ENCODE data around the gene EIF2B2. TPM values are rescaled to one million over a fixed set of nuclear protein-coding genes. Genes with fewer than 3 reads are reported as not detected.

The EIF2B2 gene
- total and polyA plus RNA-seq, 2 of the 13 experiments (the other 11 are each of a cell fraction or from before 2014, with no cell fraction given), result 54.4 to 78.6 TPM

DNA sequence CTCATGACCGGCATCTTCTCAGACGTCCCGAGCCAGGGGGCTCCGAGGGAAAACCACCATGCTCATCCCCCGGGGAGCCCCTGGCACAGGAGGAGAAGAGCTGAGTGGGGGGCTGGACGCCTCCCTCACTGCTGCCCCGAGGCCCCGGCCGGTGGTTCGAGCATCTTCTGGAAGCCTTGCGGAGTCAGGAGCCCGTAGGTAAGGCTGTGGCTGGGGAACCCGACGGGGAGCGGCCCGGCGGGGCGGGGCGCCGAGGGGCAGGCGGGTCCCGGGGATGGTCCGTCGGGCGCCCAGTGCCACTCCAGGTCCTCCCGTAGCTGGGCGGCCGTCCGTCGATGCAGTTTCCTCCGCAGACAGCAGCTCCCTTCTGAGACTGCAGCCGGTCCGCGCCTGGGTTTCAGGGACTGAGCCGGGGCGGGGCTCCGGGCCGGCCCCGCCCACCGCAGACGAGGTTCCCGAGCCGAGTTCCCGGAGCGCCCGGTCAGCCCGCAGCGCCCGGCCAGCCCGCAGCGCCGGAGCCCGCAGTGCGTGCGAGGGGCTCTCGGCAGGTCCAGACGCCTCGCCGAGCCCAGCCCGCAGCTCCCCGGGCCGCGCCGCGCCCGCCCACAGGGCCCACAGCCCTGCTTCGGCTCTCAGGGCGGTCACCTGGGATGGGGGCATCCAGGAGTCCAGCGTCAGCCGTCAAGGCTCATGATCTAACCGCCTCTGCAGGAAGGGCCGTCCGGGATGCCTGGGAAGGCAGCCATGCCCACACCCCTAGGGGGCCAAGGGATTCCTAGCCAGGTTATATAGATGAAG lies 47.3 kb upstream of the EIF2B2 start, which contains the start of gene PGF (continued):
- TF ChIP-seq, protein P1, sequence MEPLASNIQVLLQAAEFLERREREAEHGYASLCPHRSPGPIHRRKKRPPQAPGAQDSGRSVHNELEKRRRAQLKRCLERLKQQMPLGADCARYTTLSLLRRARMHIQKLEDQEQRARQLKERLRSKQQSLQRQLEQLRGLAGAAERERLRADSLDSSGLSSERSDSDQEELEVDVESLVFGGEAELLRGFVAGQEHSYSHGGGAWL (CRISPR knock-in tag; IDR thresholded peaks at IDR 0.05), result peak; percentile 53; the same call in 1 of the 2 replicates
- TF ChIP-seq NFKBIZ (CRISPR knock-in tag; IDR thresholded peaks at IDR 0.05) (peak; percentile 28; the same call in 1 of the 2 replicates), ISL2 (CRISPR knock-in tag; IDR thresholded peaks at IDR 0.05) (peak; percentile 25; the same call in 1 of the 2 replicates), ZNF772 (CRISPR knock-in tag; IDR thresholded peaks at IDR 0.05) (peak; percentile 49; the same call in 1 of the 2 replicates), SRSF4 (IDR thresholded peaks at IDR 0.05; ENCODE audit: low read depth, low read length, poor library complexity, severe bottlenecking) (no peak), TAF1 (CRISPR knock-in tag; IDR thresholded peaks at IDR 0.05) (peak; percentile 90), IRX3 (CRISPR knock-in tag; IDR thresholded peaks at IDR 0.05; ENCODE audit: borderline replicate concordance, low read depth) (no peak), ZNF879 (CRISPR knock-in tag; IDR thresholded peaks at IDR 0.05) (no peak), ZNF30 (CRISPR knock-in tag; IDR thresholded peaks at IDR 0.05) (no peak), ZFX (CRISPR knock-in tag; IDR thresholded peaks at IDR 0.05; ENCODE audit: low read depth) (peak; percentile 4; the same call in 1 of the 2 replicates), MED13 (CRISPR knock-in tag; IDR thresholded peaks at IDR 0.05) (no peak), ZNF670 (CRISPR knock-in tag; IDR thresholded peaks at IDR 0.05; ENCODE audit: borderline replicate concordance) (no peak), ZNF777 (CRISPR knock-in tag; IDR thresholded peaks at IDR 0.05) (peak; percentile 94), RFXANK (CRISPR knock-in tag; IDR thresholded peaks at IDR 0.05) (no peak), GATA4 (IDR thresholded peaks at IDR 0.05; ENCODE audit: borderline replicate concordance, low read depth) (0 out of 2 replicates have a peak, but pooled peaks have one; percentile 45), SKI (IDR thresholded peaks at IDR 0.05; ENCODE audit: partially characterized antibody) (peak; percentile 34)
- TF ChIP-seq, protein P2, sequence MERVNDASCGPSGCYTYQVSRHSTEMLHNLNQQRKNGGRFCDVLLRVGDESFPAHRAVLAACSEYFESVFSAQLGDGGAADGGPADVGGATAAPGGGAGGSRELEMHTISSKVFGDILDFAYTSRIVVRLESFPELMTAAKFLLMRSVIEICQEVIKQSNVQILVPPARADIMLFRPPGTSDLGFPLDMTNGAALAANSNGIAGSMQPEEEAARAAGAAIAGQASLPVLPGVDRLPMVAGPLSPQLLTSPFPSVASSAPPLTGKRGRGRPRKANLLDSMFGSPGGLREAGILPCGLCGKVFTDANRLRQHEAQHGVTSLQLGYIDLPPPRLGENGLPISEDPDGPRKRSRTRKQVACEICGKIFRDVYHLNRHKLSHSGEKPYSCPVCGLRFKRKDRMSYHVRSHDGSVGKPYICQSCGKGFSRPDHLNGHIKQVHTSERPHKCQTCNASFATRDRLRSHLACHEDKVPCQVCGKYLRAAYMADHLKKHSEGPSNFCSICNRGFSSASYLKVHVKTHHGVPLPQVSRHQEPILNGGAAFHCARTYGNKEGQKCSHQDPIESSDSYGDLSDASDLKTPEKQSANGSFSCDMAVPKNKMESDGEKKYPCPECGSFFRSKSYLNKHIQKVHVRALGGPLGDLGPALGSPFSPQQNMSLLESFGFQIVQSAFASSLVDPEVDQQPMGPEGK (CRISPR knock-in tag; IDR thresholded peaks at IDR 0.05), result peak; percentile 55; the same call in 1 of the 2 replicates
- TF ChIP-seq, protein P3, sequence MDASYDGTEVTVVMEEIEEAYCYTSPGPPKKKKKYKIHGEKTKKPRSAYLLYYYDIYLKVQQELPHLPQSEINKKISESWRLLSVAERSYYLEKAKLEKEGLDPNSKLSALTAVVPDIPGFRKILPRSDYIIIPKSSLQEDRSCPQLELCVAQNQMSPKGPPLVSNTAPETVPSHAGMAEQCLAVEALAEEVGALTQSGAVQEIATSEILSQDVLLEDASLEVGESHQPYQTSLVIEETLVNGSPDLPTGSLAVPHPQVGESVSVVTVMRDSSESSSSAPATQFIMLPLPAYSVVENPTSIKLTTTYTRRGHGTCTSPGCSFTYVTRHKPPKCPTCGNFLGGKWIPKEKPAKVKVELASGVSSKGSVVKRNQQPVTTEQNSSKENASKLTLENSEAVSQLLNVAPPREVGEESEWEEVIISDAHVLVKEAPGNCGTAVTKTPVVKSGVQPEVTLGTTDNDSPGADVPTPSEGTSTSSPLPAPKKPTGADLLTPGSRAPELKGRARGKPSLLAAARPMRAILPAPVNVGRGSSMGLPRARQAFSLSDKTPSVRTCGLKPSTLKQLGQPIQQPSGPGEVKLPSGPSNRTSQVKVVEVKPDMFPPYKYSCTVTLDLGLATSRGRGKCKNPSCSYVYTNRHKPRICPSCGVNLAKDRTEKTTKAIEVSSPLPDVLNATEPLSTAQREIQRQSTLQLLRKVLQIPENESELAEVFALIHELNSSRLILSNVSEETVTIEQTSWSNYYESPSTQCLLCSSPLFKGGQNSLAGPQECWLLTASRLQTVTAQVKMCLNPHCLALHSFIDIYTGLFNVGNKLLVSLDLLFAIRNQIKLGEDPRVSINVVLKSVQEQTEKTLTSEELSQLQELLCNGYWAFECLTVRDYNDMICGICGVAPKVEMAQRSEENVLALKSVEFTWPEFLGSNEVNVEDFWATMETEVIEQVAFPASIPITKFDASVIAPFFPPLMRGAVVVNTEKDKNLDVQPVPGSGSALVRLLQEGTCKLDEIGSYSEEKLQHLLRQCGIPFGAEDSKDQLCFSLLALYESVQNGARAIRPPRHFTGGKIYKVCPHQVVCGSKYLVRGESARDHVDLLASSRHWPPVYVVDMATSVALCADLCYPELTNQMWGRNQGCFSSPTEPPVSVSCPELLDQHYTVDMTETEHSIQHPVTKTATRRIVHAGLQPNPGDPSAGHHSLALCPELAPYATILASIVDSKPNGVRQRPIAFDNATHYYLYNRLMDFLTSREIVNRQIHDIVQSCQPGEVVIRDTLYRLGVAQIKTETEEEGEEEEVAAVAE (CRISPR knock-in tag; IDR thresholded peaks at IDR 0.05; ENCODE audit: borderline replicate concordance), result no peak
- TF ChIP-seq, protein P4, sequence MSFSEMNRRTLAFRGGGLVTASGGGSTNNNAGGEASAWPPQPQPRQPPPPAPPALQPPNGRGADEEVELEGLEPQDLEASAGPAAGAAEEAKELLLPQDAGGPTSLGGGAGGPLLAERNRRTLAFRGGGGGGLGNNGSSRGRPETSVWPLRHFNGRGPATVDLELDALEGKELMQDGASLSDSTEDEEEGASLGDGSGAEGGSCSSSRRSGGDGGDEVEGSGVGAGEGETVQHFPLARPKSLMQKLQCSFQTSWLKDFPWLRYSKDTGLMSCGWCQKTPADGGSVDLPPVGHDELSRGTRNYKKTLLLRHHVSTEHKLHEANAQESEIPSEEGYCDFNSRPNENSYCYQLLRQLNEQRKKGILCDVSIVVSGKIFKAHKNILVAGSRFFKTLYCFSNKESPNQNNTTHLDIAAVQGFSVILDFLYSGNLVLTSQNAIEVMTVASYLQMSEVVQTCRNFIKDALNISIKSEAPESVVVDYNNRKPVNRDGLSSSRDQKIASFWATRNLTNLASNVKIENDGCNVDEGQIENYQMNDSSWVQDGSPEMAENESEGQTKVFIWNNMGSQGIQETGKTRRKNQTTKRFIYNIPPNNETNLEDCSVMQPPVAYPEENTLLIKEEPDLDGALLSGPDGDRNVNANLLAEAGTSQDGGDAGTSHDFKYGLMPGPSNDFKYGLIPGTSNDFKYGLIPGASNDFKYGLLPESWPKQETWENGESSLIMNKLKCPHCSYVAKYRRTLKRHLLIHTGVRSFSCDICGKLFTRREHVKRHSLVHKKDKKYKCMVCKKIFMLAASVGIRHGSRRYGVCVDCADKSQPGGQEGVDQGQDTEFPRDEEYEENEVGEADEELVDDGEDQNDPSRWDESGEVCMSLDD (CRISPR knock-in tag; IDR thresholded peaks at IDR 0.05; ENCODE audit: borderline replicate concordance), result peak; percentile 41; the same call in 1 of the 2 replicates

All from HepG2 (cell line).